Neural crest cell (in vitro differentiated cells): ENCODE data around the gene CHID1. TPM values are rescaled to one million over a fixed set of nuclear protein-coding genes. Genes with fewer than 3 reads are reported as not detected.
A peak's percentile ranks its signal among the peaks of the same experiment; 100 is the strongest.

Experiments used
- DNase-seq: peaks from one replicate; pipeline ENCODE4 v3.0.0; 2021; ENCODE audit warnings: low read depth, mixed read lengths, low spot score
- H3K27ac Mint-ChIP-seq: one replicate; pipeline ENCODE4 v1.8.0; 2021; ENCODE audit warnings: mild to moderate bottlenecking, mixed read lengths; ENCODE audit not compliant: unreplicated experiment
- H3K27me3 Mint-ChIP-seq: 2 replicates; pipeline ENCODE4 v1.8.0; 2021; ENCODE audit warnings: low read depth, mild to moderate bottlenecking, mixed read lengths
- H3K36me3 Mint-ChIP-seq: 2 replicates; pipeline ENCODE4 v1.8.0; 2021; ENCODE audit warnings: low read depth, mild to moderate bottlenecking, mixed read lengths
- H3K4me1 Mint-ChIP-seq: 2 replicates; pipeline ENCODE4 v1.8.0; 2021; ENCODE audit warnings: mixed read lengths
- H3K4me3 Mint-ChIP-seq: one replicate; pipeline ENCODE4 v1.8.0; 2021; ENCODE audit warnings: mild to moderate bottlenecking, mixed read lengths
- H3K9me3 Mint-ChIP-seq: 2 replicates; pipeline ENCODE4 v1.8.0; 2021; ENCODE audit warnings: mixed read lengths
- CTCF ChIP-seq: fragments of 200-600 bp; sonication (generic); conservative IDR thresholded peaks from 2 replicates; pipeline ENCODE4 v1.5.0; 2021; ENCODE audit warnings: antibody characterized with exemption, mild to moderate bottlenecking
- total RNA-seq: library from RNA; stranded (reverse); gene quantifications from 2 replicates; pipeline ENCODE4 v1.2.1, GENCODE V29; 2021

CHID1 gene
- total RNA-seq, 1 donor from 2014 or later, result 82.4 TPM

DNA sequence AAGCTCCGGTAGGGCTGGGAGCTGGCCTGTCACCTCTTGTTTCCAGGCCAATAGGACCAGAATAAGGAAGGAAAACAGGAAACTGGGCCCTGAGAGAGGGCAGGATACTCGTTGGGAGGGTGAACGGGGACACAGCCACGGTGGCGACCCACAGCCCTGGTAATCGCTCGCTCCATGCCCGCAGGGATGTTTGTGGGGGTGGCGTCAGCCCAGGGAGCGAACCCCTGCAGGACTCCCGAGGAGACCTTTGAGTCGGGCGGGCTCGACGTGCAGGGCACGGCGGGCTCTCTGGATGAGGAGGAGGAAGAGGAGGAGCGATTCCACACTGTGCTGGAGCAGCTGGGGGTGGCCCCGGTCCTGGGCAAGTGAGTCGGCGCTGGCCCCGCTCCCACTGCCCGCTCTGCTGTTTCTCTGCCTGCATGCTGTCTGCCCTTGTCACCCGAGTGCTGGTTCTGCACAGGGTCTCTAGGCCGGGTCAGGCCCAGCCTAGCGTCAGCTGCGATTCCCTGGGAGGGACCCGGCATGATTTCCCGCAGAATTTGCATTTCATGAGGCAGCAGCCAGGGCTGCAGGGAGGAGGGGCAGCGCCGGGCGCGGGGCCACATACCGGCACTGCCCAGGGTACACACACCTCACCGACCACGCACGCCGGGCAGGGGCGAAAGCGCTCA lies 81.3 kb downstream of the CHID1 start:
- Mint-ChIP-seq H3K4me3 (peak overlapping the region; percentile 81), H3K27ac (no peak overlapping the region), H3K9me3 (no peaks in the 10 kb centered on the region), H3K27me3 (peaks cover 63% of the 10 kb centered on the region), H3K36me3 (no peaks in the 10 kb centered on the region), H3K4me1 (peaks cover 28% of the 10 kb centered on the region)
- DNase-seq, result no peak
- no peak for TF ChIP-seq CTCF

DNA sequence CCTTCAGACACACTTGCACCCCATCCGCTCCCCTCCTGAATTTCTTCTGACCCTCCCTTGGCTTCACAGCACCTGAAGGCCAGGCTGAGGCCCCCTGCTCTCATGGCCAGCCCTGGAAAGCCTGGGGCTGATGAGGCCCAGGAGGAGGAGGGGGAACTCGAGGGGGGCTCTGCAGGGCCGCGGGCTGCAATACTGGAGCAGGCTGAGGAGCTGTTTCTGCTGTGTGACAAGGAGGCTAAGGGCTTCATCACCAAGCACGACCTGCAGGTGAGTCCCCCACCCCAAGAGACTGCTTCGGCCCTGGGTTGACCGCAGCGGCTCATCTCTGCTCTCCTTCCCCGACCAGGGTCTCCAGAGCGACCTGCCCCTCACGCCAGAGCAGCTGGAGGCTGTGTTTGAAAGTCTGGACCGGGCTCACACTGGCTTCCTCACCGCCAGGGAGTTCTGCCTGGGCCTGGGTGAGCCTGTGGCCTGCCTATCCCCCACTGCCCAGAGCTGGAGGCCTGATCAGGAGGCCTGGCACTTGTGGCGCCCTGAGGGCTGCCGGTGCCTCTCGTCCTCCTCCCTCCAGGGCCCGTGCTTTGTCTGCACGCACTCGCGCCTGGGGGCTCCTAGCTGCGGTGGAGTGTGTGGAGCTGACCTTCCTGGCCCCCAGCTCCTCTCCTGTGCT lies 82.0 kb downstream of the CHID1 start:
- H3K4me3 Mint-ChIP-seq, result peak overlapping the region; percentile 81
- DNase-seq, result no peak
- peaks cover 22% of the 10 kb centered on the region for H3K4me1 Mint-ChIP-seq
- no peak for TF ChIP-seq CTCF
- H3K9me3 Mint-ChIP-seq, result no peaks in the 10 kb centered on the region
- H3K27me3 Mint-ChIP-seq, result peaks cover 60% of the 10 kb centered on the region
- H3K36me3 Mint-ChIP-seq, result no peaks in the 10 kb centered on the region
- no peak overlapping the region for H3K27ac Mint-ChIP-seq

- Mint-ChIP-seq H3K27me3 (peaks cover 60% of the 10 kb centered on the region), H3K27ac (no peak within 1 kb of the TSS)
These were observed 82.8 kb downstream of the CHID1 start, which contains the start of gene CRACR2B for GRCh38 chr11:827897-828192. TSS of gene CRACR2B (plus strand) at chr11:827919. CDS start at chr11:828608, 689 bp downstream.

DNA sequence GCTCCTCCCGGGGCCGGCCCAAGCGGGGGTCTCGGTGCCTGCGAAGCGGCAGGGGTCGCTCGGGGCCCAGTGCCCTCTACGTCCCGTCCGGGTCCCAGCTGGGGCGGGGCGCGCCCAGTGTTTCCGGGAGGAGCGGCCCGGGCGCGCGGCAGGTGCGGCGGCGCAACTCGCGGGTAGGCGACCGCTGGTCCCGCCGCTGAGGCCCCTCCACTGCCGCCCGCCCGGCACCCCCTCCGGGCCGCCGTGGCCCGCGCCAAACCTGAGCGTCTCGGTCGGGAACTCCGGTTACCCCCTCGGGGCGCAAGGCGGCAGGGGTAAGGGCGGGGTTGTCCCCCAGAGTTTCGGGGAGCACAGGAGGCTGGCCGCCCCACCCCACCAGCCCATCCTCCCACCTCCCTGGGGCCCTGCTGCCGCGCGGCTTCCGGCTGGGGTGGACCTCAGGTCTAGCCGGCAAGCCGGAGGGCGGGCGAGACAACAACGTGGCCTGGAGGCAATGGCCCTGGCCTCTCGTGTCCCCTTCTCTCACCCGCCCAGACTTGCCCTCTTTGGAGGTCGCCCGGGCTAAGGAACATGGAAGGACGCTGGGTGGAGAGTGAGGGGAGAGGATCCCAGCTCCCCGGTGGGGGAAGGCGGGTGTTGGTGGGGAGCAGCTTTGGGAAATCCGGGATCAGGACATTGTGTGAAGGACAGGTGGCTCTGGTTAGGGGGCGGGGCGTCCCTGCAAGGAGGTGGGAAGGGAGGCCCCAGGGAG lies 83.3 kb downstream of the CHID1 start:
- Mint-ChIP-seq H3K27ac (no peak overlapping the region), H3K4me1 (peaks cover 21% of the 10 kb centered on the region), H3K9me3 (no peaks in the 10 kb centered on the region), H3K27me3 (peaks cover 58% of the 10 kb centered on the region), H3K36me3 (no peaks in the 10 kb centered on the region), H3K4me3 (peak overlapping the region; percentile 72)
- no peak for TF ChIP-seq CTCF
- DNase-seq, result no peak

More at GRCh38 chr11:827897-828192, 82.8 kb downstream of the CHID1 start, which contains the start of gene CRACR2B:
- Mint-ChIP-seq H3K4me1 (peaks cover 21% of the 10 kb centered on the region), H3K9me3 (no peaks in the 10 kb centered on the region), H3K4me3 (peak within 1 kb of the TSS; percentile 81), H3K36me3 (no peaks in the 10 kb centered on the region)
- no peak for DNase-seq
- no peak for TF ChIP-seq CTCF

- Mint-ChIP-seq H3K4me3 (peak overlapping the region; percentile 73), H3K27me3 (peaks cover 53% of the 10 kb centered on the region), H3K27ac (no peak overlapping the region), H3K9me3 (no peaks in the 10 kb centered on the region), H3K4me1 (peaks cover 21% of the 10 kb centered on the region), H3K36me3 (no peaks in the 10 kb centered on the region)
- TF ChIP-seq CTCF, result no peak
- DNase-seq, result no peak
These were observed 83.8 kb downstream of the CHID1 start for GRCh38 chr11:826836-827145.
